Measurements from ENCODE around the gene AGR3. TPM values are rescaled to one million over a fixed set of nuclear protein-coding genes. Genes with fewer than 3 reads are reported as not detected.

The AGR3 gene
- total RNA-seq, 1 experiment from 2014 or later = 1.2 TPM

DNA sequence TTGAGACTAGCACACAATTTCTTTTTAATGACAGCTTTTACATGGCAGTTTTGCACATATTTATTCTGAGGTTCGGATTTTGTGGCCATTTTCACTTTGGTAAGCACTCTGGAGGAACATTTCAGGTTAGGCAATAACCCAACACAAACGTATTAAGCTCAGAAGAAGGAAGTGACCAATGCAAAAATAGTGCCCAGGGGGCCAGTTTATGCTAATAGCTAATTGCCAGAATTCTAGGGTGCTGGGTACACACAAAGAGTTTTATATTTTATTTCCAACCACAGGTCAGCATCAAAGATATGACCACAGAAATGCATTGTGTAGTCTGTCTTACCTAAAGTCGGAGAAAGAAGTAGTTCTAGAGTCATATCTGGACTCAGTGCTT is 68.6 kb downstream of the AGR3 start:
- Mint-ChIP-seq H3K9me3 (ENCODE audit: unreplicated experiment) (peaks cover under 1% of the 10 kb centered on the region), H3K4me3 (ENCODE audit: unreplicated experiment) (no peak overlapping the region), H3K36me3 (ENCODE audit: insufficient read depth, unreplicated experiment) (no peaks in the 10 kb centered on the region), H3K27me3 (ENCODE audit: insufficient read depth, unreplicated experiment) (no peaks in the 10 kb centered on the region), H3K4me1 (ENCODE audit: low read depth, unreplicated experiment) (peaks cover 55% of the 10 kb centered on the region), H3K27ac (ENCODE audit: unreplicated experiment) (no peak overlapping the region)
- ChIA-PET POLR2A (no interaction called here), CTCF (no interaction called here)
- Histone ChIP-seq H3K4me1 (peaks cover 52% of the 10 kb centered on the region), H3K9me3 (no peaks in the 10 kb centered on the region), H3K4me3 (ENCODE audit: low read depth, low read length) (no peak overlapping the region), H3K36me3 (ENCODE audit: control insufficient read depth, insufficient read depth, low read length) (no peaks in the 10 kb centered on the region), H3K27me3 (replicated peaks; ENCODE audit: control insufficient read depth, insufficient read depth, low read length) (no peaks in the 10 kb centered on the region)
- TF ChIP-seq, protein P1, sequence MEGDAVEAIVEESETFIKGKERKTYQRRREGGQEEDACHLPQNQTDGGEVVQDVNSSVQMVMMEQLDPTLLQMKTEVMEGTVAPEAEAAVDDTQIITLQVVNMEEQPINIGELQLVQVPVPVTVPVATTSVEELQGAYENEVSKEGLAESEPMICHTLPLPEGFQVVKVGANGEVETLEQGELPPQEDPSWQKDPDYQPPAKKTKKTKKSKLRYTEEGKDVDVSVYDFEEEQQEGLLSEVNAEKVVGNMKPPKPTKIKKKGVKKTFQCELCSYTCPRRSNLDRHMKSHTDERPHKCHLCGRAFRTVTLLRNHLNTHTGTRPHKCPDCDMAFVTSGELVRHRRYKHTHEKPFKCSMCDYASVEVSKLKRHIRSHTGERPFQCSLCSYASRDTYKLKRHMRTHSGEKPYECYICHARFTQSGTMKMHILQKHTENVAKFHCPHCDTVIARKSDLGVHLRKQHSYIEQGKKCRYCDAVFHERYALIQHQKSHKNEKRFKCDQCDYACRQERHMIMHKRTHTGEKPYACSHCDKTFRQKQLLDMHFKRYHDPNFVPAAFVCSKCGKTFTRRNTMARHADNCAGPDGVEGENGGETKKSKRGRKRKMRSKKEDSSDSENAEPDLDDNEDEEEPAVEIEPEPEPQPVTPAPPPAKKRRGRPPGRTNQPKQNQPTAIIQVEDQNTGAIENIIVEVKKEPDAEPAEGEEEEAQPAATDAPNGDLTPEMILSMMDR (IDR thresholded peaks at IDR 0.05; ENCODE audit: insufficient read depth in 1 of 2, low read depth in 1 of 2, low read length in 1 of 2, severe bottlenecking in 1 of 2, unreplicated experiment in 1 of 2) = no peak
- no TSS peak for BruUV-seq (replicated peaks)
- intact Hi-C loops (cut with micrococcal nuclease; ENCODE audit: unreplicated experiment) = no loop called here
- DNase-seq = no peak

DNA sequence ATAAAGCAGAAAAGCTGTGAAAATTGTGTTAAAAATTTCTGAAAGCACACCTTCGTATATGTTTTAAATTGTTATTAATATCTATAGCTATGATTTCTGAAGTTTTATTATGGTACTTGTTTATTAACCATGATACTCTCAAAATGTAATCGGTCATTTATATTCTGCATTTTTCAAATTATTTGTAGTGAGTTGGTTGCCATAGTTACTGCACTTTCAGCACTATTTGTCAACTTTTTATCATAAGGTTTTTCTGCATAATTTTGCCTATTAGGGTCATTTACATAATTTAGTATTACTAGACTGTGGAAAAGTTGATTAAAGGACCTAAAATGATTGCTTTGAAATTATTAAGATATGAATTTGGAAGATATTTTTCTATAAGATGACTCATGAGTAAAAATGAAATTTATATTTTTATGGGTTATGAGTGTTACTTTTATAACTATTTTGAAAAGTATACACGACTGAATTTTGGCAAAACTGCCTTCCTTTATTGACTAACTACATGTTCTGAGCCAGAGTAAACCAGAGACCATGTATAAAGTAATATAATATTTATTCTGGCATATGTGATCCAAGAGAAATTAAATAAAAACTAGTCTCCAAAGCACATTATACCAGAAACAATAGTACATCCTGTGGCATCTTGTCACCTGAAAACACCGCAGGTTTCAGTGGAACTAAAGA is 69.1 kb downstream of the AGR3 start:
- H3K4me3 ChIP-seq (ENCODE audit: low read depth, low read length) = no peak overlapping the region
- H3K36me3 Mint-ChIP-seq (ENCODE audit: insufficient read depth, unreplicated experiment) = no peaks in the 10 kb centered on the region
- DNase-seq = no peak
- TF ChIP-seq, protein P1 (IDR thresholded peaks at IDR 0.05; ENCODE audit: insufficient read depth in 1 of 2, low read depth in 1 of 2, low read length in 1 of 2, severe bottlenecking in 1 of 2, unreplicated experiment in 1 of 2) = no peak
- BruUV-seq (replicated peaks) = no TSS peak
- intact Hi-C loops (cut with micrococcal nuclease; ENCODE audit: unreplicated experiment) = no loop called here
- H3K4me1 Mint-ChIP-seq (ENCODE audit: low read depth, unreplicated experiment) = peaks cover 55% of the 10 kb centered on the region
- no peaks in the 10 kb centered on the region for H3K9me3 ChIP-seq
- CTCF ChIA-PET = no interaction called here
- POLR2A ChIA-PET = no interaction called here
- H3K27me3 ChIP-seq (replicated peaks; ENCODE audit: control insufficient read depth, insufficient read depth, low read length) = no peaks in the 10 kb centered on the region
- H3K27ac Mint-ChIP-seq (ENCODE audit: unreplicated experiment) = no peak overlapping the region
- no peaks in the 10 kb centered on the region for H3K27me3 Mint-ChIP-seq (ENCODE audit: insufficient read depth, unreplicated experiment)
- H3K4me1 ChIP-seq = peaks cover 54% of the 10 kb centered on the region
- no peaks in the 10 kb centered on the region for H3K36me3 ChIP-seq (ENCODE audit: control insufficient read depth, insufficient read depth, low read length)
- no peak overlapping the region for H3K4me3 Mint-ChIP-seq (ENCODE audit: unreplicated experiment)
- H3K9me3 Mint-ChIP-seq (ENCODE audit: unreplicated experiment) = peaks cover 6% of the 10 kb centered on the region

DNA sequence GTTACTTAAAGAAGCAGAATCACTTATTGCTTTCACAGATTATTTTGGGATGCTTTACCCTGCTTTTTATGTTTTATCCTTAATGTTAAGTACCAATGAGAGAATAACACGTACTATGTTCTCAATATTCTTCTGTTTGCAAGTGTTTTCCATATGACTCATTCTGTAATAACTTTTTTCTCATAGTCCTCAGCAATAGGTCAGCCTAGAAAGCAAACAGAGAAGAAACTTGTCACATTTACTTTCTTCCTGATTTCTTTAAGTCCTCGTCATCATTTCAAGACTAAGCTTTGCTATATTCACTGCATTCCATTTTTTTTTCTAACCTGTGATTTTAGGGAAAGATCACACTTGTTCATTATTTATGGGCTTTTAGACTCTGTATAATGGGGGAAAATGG is 70.2 kb downstream of the AGR3 start:
- no TSS peak for BruUV-seq (replicated peaks)
- intact Hi-C loops (cut with micrococcal nuclease; ENCODE audit: unreplicated experiment) = loop anchor here (1.0 kb wide), 1 partner anchor 36 kb away; no protein-coding TSS in a partner anchor
- POLR2A ChIA-PET = no interaction called here
- Histone ChIP-seq H3K4me3 (ENCODE audit: low read depth, low read length) (no peak overlapping the region), H3K27me3 (replicated peaks; ENCODE audit: control insufficient read depth, insufficient read depth, low read length) (no peaks in the 10 kb centered on the region), H3K4me1 (peaks cover 55% of the 10 kb centered on the region), H3K9me3 (no peaks in the 10 kb centered on the region), H3K36me3 (ENCODE audit: control insufficient read depth, insufficient read depth, low read length) (no peaks in the 10 kb centered on the region)
- Mint-ChIP-seq H3K4me1 (ENCODE audit: low read depth, unreplicated experiment) (peaks cover 54% of the 10 kb centered on the region), H3K9me3 (ENCODE audit: unreplicated experiment) (peaks cover 8% of the 10 kb centered on the region), H3K27ac (ENCODE audit: unreplicated experiment) (peak overlapping the region; percentile 80), H3K27me3 (ENCODE audit: insufficient read depth, unreplicated experiment) (no peaks in the 10 kb centered on the region), H3K36me3 (ENCODE audit: insufficient read depth, unreplicated experiment) (no peaks in the 10 kb centered on the region), H3K4me3 (ENCODE audit: unreplicated experiment) (peak overlapping the region; percentile 54)
- CTCF ChIA-PET = no interaction called here
- no peak for DNase-seq
- TF ChIP-seq, protein P1 (IDR thresholded peaks at IDR 0.05; ENCODE audit: insufficient read depth in 1 of 2, low read depth in 1 of 2, low read length in 1 of 2, severe bottlenecking in 1 of 2, unreplicated experiment in 1 of 2) = no peak
